HepG2 (cell line): Measurements from ENCODE around the gene DUS1L. TPM values are rescaled to one million over a fixed set of nuclear protein-coding genes. Genes with fewer than 3 reads are reported as not detected.

Experiments
- BRD4 ChIP-seq: sonication (generic); formaldehyde crosslinking; IDR thresholded peaks from 2 replicates; pipeline ENCODE4 v1.4.0; 2020; ENCODE audit warnings: missing genetic modification reagents
- GATAD1 ChIP-seq: IDR thresholded peaks from 2 replicates; pipeline ENCODE4 v1.6.1; 2016; ENCODE audit warnings: missing genetic modification reagents, missing compliant biosample characterization
- HCFC1 ChIP-seq: fragments of 150-350 bp; IDR thresholded peaks from 2 replicates; pipeline ENCODE4 v1.6.1; 2014; ENCODE audit warnings: low read depth, low read length
- ISX ChIP-seq: sonication (generic); formaldehyde crosslinking; conservative IDR thresholded peaks from 2 replicates; pipeline ENCODE4 v1.5.0; 2020; ENCODE audit warnings: missing genetic modification reagents
- MXD4 ChIP-seq: IDR thresholded peaks from 2 replicates; pipeline ENCODE4 v1.6.1; 2016; ENCODE audit warnings: mild to moderate bottlenecking, missing biosample characterization, missing genetic modification reagents
- PHF21A ChIP-seq: sonication (generic); formaldehyde crosslinking; IDR thresholded peaks from 2 replicates; pipeline ENCODE4 v1.5.0; 2020; ENCODE audit warnings: mild to moderate bottlenecking, missing genetic modification reagents
- POLR2A ChIP-seq, 2 experiments: IDR thresholded peaks; 2 replicates each; pipeline ENCODE4 v1.6.1; 2011; ENCODE audit warnings: low read depth in 2 of 2, low read length in 2 of 2, mild to moderate bottlenecking in 1 of 2, moderate library complexity in 1 of 2; ENCODE audit not compliant: insufficient read depth in 1 of 2
- RFXAP ChIP-seq: sonication (generic); formaldehyde crosslinking; IDR thresholded peaks from 2 replicates; pipeline ENCODE4 v1.4.0; 2020; ENCODE audit warnings: missing genetic modification reagents, borderline replicate concordance
- SOX13 ChIP-seq, 3 experiments: fragments of 450-650 bp in 1 of 3; sonication (generic) in 1 of 3; formaldehyde crosslinking in 1 of 3; IDR thresholded peaks in 2 of 3; conservative IDR thresholded peaks in 1 of 3; 2 replicates each; pipeline versions ENCODE4 v1.5.0 to v1.6.1; 2016 to 2020; ENCODE audit warnings: antibody characterized with exemption in 1 of 3, mild to moderate bottlenecking in 1 of 3, missing compliant biosample characterization in 1 of 3, missing genetic modification reagents in 1 of 3, moderate library complexity in 1 of 3
- SSRP1 ChIP-seq: IDR thresholded peaks from 2 replicates; pipeline ENCODE4 v1.6.1; 2016; ENCODE audit warnings: control low read depth
- U2AF1 ChIP-seq: fragments of 200-400 bp; formaldehyde crosslinking; optimal IDR thresholded peaks from 2 replicates; pipeline ENCODE3; 2017; ENCODE audit warnings: mild to moderate bottlenecking, low read depth, low read length
- ZBTB20 ChIP-seq: sonication (generic); formaldehyde crosslinking; IDR thresholded peaks from 2 replicates; pipeline ENCODE4 v1.8.1; 2023; ENCODE audit warnings: missing genetic modification reagents, low read depth, mild to moderate bottlenecking, borderline replicate concordance
- ZIK1 ChIP-seq: sonication (generic); formaldehyde crosslinking; IDR thresholded peaks from 2 replicates; pipeline ENCODE4 v1.5.0; 2020; ENCODE audit warnings: mild to moderate bottlenecking, low read depth, missing genetic modification reagents, borderline replicate concordance
- ZNF101 ChIP-seq: sonication (generic); formaldehyde crosslinking; IDR thresholded peaks from 2 replicates; pipeline ENCODE4 v1.4.0; 2020; ENCODE audit warnings: mild to moderate bottlenecking, low read depth, missing genetic modification reagents, borderline replicate concordance
- ZNF121 ChIP-seq: sonication (generic); formaldehyde crosslinking; IDR thresholded peaks from 2 replicates; pipeline ENCODE4 v1.5.0; 2020; ENCODE audit warnings: mild to moderate bottlenecking, missing genetic modification reagents
- ZNF383 ChIP-seq: sonication (generic); formaldehyde crosslinking; IDR thresholded peaks from 2 replicates; pipeline ENCODE4 v1.4.0; 2020; ENCODE audit warnings: missing genetic modification reagents, mild to moderate bottlenecking, borderline replicate concordance
- ZNF746 ChIP-seq: sonication (generic); formaldehyde crosslinking; IDR thresholded peaks from 2 replicates; pipeline ENCODE4 v1.8.0; 2022; ENCODE audit warnings: mild to moderate bottlenecking, missing genetic modification reagents
- ZNF761 ChIP-seq: sonication (generic); formaldehyde crosslinking; conservative IDR thresholded peaks from 2 replicates; pipeline ENCODE4 v1.4.0; 2020; ENCODE audit warnings: mild to moderate bottlenecking, missing genetic modification reagents
- ZNF782 ChIP-seq: sonication (generic); formaldehyde crosslinking; IDR thresholded peaks from 2 replicates; pipeline ENCODE4 v1.4.0; 2020; ENCODE audit warnings: missing genetic modification reagents, mild to moderate bottlenecking, borderline replicate concordance
- polyA plus RNA-seq, 8 experiments: library from polyadenylated mRNA; depleted of rRNA in 3 of 8; stranded (reverse) in 7 of 8; unstranded in 1 of 8; fragments of >200 nt; fragmentation: Illumina TruSeq in 4 of 8; extraction: Trizol in 4 of 8; gene quantifications; 2 replicates each; pipeline versions ENCODE4 v1.2.1 to v1.2.3, GENCODE V29; 2011 to 2016; ENCODE audit warnings: low read depth in 4 of 8, missing spikeins in 1 of 8, mixed read lengths in 1 of 8; ENCODE audit not compliant: insufficient read depth in 1 of 8
- total RNA-seq, 5 experiments: library from RNA; depleted of rRNA; stranded (reverse); fragments of >200 nt; fragmentation: Illumina TruSeq; extraction: Trizol; gene quantifications; 2 replicates each; pipeline ENCODE4 v1.2.3, GENCODE V29; 2016; ENCODE audit warnings: low read depth in 1 of 5
- TF ChIP-seq, protein P1 (sequence below): sonication (generic); formaldehyde crosslinking; IDR thresholded peaks from 2 replicates; pipeline ENCODE4 v1.9.0; 2021; ENCODE audit warnings: missing genetic modification reagents, borderline replicate concordance
- TF ChIP-seq, protein P2 (sequence below): sonication (generic); formaldehyde crosslinking; conservative IDR thresholded peaks from 2 replicates; pipeline ENCODE4 v1.4.0; 2020; ENCODE audit warnings: missing genetic modification reagents
- TF ChIP-seq, protein P3 (sequence below): sonication (generic); formaldehyde crosslinking; IDR thresholded peaks from 2 replicates; pipeline ENCODE4 v1.8.0; 2023; ENCODE audit warnings: mild to moderate bottlenecking, missing genetic modification reagents
- TF ChIP-seq, protein P4 (sequence below): sonication (generic); formaldehyde crosslinking; IDR thresholded peaks from 2 replicates; pipeline ENCODE4 v1.4.0; 2020; ENCODE audit warnings: mild to moderate bottlenecking, missing genetic modification reagents
- TF ChIP-seq, protein P5 (sequence below): sonication (generic); formaldehyde crosslinking; IDR thresholded peaks from 2 replicates; pipeline ENCODE4 v1.4.0; 2020; ENCODE audit warnings: missing genetic modification reagents

DUS1L gene
- total and polyA plus RNA-seq, 2 of the 13 experiments (the other 11 are each of a cell fraction or from before 2014, with no cell fraction given) = 81.0 to 109 TPM

DNA sequence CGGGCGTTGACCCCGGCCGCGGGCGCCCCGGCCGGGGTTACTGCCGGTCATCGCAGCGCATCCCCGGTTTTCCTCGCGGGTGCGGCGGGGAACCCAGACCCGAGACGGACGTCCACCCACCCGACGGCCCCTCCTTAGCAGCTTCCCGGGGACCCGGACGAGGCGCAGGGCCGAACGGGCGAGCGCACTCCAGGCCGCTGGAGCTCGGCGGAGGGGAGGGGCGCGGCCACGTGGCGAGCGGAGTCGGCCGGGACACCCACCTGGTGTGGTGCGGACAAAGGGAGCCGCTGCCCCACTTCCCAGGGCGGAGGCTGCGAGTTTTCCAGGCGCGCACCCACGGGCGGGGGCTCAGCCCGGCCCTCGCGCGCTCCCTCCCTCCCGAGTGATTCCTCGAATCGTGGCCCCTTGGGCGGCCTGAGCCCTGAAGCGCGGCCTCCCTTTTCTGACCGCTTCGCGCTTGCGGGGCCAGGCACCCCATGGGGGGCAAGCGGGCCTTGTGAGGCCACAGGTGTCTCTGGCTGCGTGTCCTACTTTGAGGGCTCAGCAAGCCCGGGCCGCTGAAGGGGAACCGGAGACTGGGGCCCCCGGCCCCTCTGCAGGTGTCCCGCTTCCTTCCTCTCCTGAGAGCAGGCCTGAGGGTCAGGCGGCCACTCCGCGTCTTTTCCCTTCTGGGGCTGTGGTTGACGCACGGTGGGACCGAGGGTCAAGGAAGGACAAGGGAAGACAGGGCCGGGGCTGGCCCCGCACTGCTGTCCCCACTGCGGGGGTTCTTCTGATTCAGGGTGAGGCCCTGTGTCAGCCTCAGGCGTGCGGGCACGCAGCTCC is 33.5 kb upstream of the DUS1L start (continued):
- TF ChIP-seq PHF21A (CRISPR knock-in tag) = no peak
- no peak for TF ChIP-seq ZIK1 (CRISPR knock-in tag)
- 0 out of 2 replicates have a peak, but pooled peaks have one; percentile 67 for TF ChIP-seq SSRP1 (CRISPR knock-in tag)
- TF ChIP-seq, protein P1, sequence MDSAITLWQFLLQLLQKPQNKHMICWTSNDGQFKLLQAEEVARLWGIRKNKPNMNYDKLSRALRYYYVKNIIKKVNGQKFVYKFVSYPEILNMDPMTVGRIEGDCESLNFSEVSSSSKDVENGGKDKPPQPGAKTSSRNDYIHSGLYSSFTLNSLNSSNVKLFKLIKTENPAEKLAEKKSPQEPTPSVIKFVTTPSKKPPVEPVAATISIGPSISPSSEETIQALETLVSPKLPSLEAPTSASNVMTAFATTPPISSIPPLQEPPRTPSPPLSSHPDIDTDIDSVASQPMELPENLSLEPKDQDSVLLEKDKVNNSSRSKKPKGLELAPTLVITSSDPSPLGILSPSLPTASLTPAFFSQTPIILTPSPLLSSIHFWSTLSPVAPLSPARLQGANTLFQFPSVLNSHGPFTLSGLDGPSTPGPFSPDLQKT (CRISPR knock-in tag) = no peak
- TF ChIP-seq, protein P2, sequence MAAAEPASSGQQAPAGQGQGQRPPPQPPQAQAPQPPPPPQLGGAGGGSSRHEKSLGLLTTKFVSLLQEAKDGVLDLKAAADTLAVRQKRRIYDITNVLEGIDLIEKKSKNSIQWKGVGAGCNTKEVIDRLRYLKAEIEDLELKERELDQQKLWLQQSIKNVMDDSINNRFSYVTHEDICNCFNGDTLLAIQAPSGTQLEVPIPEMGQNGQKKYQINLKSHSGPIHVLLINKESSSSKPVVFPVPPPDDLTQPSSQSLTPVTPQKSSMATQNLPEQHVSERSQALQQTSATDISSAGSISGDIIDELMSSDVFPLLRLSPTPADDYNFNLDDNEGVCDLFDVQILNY (CRISPR knock-in tag) = no peak
- no peak for TF ChIP-seq ZNF383 (CRISPR knock-in tag)
- 0 out of 2 replicates have a peak, but pooled peaks have one; percentile 29 for TF ChIP-seq ZNF782 (CRISPR knock-in tag)
- TF ChIP-seq ZNF746 (CRISPR knock-in tag) = no peak
- TF ChIP-seq, protein P3, sequence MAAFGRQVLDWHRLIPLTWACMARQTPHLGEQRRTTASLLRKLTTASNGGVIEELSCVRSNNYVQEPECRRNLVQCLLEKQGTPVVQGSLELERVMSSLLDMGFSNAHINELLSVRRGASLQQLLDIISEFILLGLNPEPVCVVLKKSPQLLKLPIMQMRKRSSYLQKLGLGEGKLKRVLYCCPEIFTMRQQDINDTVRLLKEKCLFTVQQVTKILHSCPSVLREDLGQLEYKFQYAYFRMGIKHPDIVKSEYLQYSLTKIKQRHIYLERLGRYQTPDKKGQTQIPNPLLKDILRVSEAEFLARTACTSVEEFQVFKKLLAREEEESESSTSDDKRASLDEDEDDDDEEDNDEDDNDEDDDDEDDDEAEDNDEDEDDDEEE (CRISPR knock-in tag) = peak; percentile 36; the same call in 1 of the 2 replicates
- peak in 1 of 2 experiments; percentile 15; a peak in 2 of 4 replicates for TF ChIP-seq POLR2A (IDR thresholded peaks at IDR 0.05; ENCODE audit: insufficient read depth in 1 of 2, low read depth in 2 of 2, low read length in 2 of 2)
- TF ChIP-seq BRD4 (CRISPR knock-in tag) = 0 out of 2 replicates have a peak, but pooled peaks have one; percentile 42
- peak; percentile 66 for TF ChIP-seq U2AF1
- no peak for TF ChIP-seq ZNF101 (CRISPR knock-in tag)
- no peak for TF ChIP-seq ZBTB20
- TF ChIP-seq ZNF121 (CRISPR knock-in tag) = no peak
- TF ChIP-seq ZNF761 (CRISPR knock-in tag) = no peak
- no peak for TF ChIP-seq GATAD1 (CRISPR knock-in tag)
- no peak for TF ChIP-seq ISX
- TF ChIP-seq, protein P4, sequence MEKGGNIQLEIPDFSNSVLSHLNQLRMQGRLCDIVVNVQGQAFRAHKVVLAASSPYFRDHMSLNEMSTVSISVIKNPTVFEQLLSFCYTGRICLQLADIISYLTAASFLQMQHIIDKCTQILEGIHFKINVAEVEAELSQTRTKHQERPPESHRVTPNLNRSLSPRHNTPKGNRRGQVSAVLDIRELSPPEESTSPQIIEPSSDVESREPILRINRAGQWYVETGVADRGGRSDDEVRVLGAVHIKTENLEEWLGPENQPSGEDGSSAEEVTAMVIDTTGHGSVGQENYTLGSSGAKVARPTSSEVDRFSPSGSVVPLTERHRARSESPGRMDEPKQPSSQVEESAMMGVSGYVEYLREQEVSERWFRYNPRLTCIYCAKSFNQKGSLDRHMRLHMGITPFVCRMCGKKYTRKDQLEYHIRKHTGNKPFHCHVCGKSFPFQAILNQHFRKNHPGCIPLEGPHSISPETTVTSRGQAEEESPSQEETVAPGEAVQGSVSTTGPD = no peak
- TF ChIP-seq, protein P5, sequence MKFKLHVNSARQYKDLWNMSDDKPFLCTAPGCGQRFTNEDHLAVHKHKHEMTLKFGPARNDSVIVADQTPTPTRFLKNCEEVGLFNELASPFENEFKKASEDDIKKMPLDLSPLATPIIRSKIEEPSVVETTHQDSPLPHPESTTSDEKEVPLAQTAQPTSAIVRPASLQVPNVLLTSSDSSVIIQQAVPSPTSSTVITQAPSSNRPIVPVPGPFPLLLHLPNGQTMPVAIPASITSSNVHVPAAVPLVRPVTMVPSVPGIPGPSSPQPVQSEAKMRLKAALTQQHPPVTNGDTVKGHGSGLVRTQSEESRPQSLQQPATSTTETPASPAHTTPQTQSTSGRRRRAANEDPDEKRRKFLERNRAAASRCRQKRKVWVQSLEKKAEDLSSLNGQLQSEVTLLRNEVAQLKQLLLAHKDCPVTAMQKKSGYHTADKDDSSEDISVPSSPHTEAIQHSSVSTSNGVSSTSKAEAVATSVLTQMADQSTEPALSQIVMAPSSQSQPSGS (CRISPR knock-in tag) = no peak
- no peak; the same call in 1 of the 2 replicates for TF ChIP-seq MXD4 (CRISPR knock-in tag)
- TF ChIP-seq HCFC1 = no peak
- no peak for TF ChIP-seq SOX13 (IDR thresholded peaks at IDR 0.05)
- TF ChIP-seq SOX13 (CRISPR knock-in tag; conservative IDR thresholded peaks at IDR 0.05 in 1 of 2, IDR thresholded peaks at IDR 0.05 in 1 of 2) = no peak
- TF ChIP-seq RFXAP (CRISPR knock-in tag) = no peak
